Mammary epithelial cell (primary cell): ENCODE data around the gene POLDIP2.

Source experiments
- CTCF ChIP-seq, 2 donors: IDR thresholded peaks in 1 of 2; conservative IDR thresholded peaks in 1 of 2; 2 replicates each; pipeline ENCODE4 v1.5.1; 2011 to 2012; ENCODE audit warnings: inconsistent platforms in 2 of 2, low read length in 2 of 2, mild to moderate bottlenecking in 2 of 2, control low read depth in 1 of 2, low read depth in 1 of 2; ENCODE audit not compliant: insufficient read depth in 1 of 2; ENCODE audit errors: extremely low read depth in 1 of 2
- EZH2 ChIP-seq: IDR thresholded peaks from 2 replicates; pipeline ENCODE4 v1.6.1; 2012; ENCODE audit warnings: low read length, inconsistent platforms, borderline replicate concordance

- peak in 1 of 2 donors; percentile 17 for TF ChIP-seq CTCF (conservative IDR thresholded peaks at IDR 0.05 in 1 of 2, IDR thresholded peaks at IDR 0.05 in 1 of 2; ENCODE audit: extremely low read depth in 1 of 2, insufficient read depth in 1 of 2, low read depth in 1 of 2, low read length in 2 of 2)
- TF ChIP-seq EZH2: no peak
Observed at GRCh38 chr17:28369684-28370034, 12.3 kb upstream of the POLDIP2 start.
